ENCODE results near the gene APOBEC3A.
"Not testable (repeated sequence)": the region's sequence is repeated elsewhere in the genome, so short reads cannot be mapped to it uniquely, and the experiment has no call there.

The APOBEC3A gene

GRCh38 chr22:38955250-38955905 lies 2.0 kb upstream of the APOBEC3A start:
- POLR2A ChIA-PET: no interaction called here
- CTCF ChIA-PET: interaction anchor here (1.2 to 2.3 kb wide), 4 partner anchors 13 to 48 kb away, joined by 3 to 8 read pairs (median 6); partner anchors contain the start of gene APOBEC3B
- TF ChIP-seq, protein P1, sequence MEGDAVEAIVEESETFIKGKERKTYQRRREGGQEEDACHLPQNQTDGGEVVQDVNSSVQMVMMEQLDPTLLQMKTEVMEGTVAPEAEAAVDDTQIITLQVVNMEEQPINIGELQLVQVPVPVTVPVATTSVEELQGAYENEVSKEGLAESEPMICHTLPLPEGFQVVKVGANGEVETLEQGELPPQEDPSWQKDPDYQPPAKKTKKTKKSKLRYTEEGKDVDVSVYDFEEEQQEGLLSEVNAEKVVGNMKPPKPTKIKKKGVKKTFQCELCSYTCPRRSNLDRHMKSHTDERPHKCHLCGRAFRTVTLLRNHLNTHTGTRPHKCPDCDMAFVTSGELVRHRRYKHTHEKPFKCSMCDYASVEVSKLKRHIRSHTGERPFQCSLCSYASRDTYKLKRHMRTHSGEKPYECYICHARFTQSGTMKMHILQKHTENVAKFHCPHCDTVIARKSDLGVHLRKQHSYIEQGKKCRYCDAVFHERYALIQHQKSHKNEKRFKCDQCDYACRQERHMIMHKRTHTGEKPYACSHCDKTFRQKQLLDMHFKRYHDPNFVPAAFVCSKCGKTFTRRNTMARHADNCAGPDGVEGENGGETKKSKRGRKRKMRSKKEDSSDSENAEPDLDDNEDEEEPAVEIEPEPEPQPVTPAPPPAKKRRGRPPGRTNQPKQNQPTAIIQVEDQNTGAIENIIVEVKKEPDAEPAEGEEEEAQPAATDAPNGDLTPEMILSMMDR (IDR thresholded peaks at IDR 0.05; ENCODE audit: control extremely low read depth, extremely low read depth, low read depth, missing control alignments): no peak
- no peak for DNase-seq (ENCODE audit: extremely low spot score)

GRCh38 chr22:38955926-38956325 lies 1.5 kb upstream of the APOBEC3A start:
- no peak for DNase-seq (ENCODE audit: extremely low spot score)
- TF ChIP-seq, protein P1 (IDR thresholded peaks at IDR 0.05; ENCODE audit: control extremely low read depth, extremely low read depth, low read depth, missing control alignments): no peak
- CTCF ChIA-PET: interaction anchor here (1.2 to 2.3 kb wide), 4 partner anchors 13 to 47 kb away, joined by 3 to 8 read pairs (median 6); partner anchors contain the start of gene APOBEC3B
- POLR2A ChIA-PET: interaction anchor here (0.6 kb wide), 1 partner anchor 443 kb away, joined by 3 read pairs; no protein-coding TSS in a partner anchor

GRCh38 chr22:38956551-38956950 lies 858 bp upstream of the APOBEC3A start:
- POLR2A ChIA-PET: interaction anchor here (0.6 kb wide), 1 partner anchor 443 kb away, joined by 3 read pairs; no protein-coding TSS in a partner anchor
- no peak for DNase-seq (ENCODE audit: extremely low spot score)
- CTCF ChIA-PET: interaction anchor here (2.2 kb wide), 1 partner anchor 17 kb away, joined by 8 read pairs; no protein-coding TSS in a partner anchor
- TF ChIP-seq, protein P1 (IDR thresholded peaks at IDR 0.05; ENCODE audit: control extremely low read depth, extremely low read depth, low read depth, missing control alignments): no peak

DNA sequence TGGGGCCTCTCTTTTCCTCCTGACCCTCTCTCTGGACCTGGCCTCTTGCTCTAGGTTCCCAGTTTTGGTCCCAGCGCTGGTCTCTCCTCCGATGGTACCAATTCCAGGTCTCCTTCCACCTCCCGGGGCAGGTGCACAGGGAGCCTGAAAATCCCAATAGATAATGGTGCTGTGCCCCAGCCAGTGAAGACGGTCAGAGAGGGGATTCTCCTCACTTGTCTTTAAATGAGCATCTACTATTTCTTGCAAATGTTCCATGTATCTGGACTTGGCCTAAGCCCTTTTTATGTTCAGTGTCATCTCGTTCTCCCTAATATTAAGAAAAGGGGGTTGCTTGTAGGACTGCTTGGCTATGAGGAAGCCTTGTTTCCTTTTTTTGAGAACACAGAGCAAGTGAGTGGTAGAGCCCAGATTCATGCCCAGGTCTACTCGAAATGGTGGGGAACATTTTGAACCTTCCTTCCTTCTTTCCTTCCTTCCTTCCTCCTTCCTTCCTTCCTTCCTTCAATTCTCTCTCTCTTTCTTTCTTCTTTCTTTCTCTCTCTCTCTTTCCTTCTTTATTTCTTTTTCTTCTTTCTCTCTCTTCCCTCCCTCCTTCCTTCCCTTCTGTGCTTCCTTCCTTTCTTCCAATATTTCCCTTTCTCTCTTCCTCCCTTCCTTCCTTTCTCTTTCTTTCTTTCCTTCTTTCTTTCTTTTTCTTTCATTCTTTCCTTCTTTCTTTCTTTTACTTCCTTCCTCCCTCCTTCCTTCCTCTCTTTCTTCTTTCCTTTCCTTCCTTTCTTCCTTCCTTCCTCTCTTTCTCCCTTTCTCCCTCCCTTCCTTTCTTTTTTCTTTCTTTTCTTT lies 620 bp downstream of the APOBEC3A start:
- no peak for DNase-seq (ENCODE audit: extremely low spot score)
- TF ChIP-seq, protein P1 (IDR thresholded peaks at IDR 0.05; ENCODE audit: control extremely low read depth, extremely low read depth, low read depth, missing control alignments): no peak
- ChIA-PET CTCF (no interaction called here), POLR2A (no interaction called here)

- CTCF ChIA-PET; POLR2A ChIA-PET; DNase-seq (ENCODE audit: extremely low spot score): not testable (repeated sequence)
Observed at GRCh38 chr22:38958651-38958943, 1.2 kb downstream of the APOBEC3A start.

GRCh38 chr22:38959590-38959989 lies 2.2 kb downstream of the APOBEC3A start:
- CTCF ChIA-PET: no interaction called here
- POLR2A ChIA-PET: no interaction called here
- no peak for DNase-seq (ENCODE audit: extremely low spot score)
- TF ChIP-seq, protein P1 (IDR thresholded peaks at IDR 0.05; ENCODE audit: control extremely low read depth, extremely low read depth, low read depth, missing control alignments): no peak

DNA sequence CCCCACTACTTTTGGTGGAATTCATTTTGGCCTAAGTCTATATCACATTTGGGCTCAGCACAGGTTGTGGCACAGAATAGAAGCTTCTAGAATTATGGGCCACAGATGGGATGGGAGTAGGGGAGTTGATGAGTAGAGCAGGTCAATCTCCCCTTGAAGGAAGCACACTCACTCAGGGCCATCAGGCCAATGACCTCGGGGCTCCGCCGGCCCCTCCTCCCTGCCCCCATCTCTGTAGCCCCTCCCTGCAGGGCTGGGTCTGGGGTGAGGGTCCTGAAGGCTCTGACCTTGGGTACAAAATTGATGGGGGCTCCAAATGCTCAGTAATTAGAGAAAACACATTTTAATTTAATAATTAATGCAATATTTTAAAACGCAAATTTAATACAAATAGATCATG lies 3.3 kb downstream of the APOBEC3A start:
- DNase-seq (ENCODE audit: extremely low spot score); CTCF ChIA-PET; POLR2A ChIA-PET: not testable (repeated sequence)

DNA sequence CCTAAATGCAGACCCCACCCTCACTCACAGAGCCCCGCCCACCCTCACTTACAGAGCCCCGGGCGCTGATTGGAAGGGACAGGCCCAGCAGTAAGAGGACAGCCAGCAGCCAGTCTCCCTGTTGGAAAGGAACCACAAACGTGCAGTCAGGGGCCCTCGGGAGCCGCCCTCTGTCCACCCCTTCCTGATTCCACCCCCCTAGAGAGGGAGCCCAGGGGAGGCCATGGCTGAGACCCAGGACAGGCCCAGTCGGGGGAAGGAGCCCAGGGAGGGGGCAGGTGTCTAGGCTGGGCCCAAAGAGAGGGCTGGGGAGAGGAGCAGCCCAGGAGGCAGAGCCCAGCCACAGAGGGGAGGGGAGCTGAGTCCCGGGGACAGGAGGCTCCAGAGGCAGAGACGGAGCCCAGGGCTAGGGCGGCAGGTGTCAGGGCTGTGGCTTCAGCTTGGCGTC lies 5.9 kb downstream of the APOBEC3A start:
- POLR2A ChIA-PET; DNase-seq (ENCODE audit: extremely low spot score); CTCF ChIA-PET: not testable (repeated sequence)

Data from GM10248 (cell line).